NCI-H345 treated with DMSO at 0.1 percent for 48 hours (cell line): Measurements from ENCODE around the gene TMEM115.

Experiments used
- DNase-seq: peaks from one replicate; lab custom pipeline; 2025; ENCODE audit not compliant: unreplicated experiment; lab: John Stamatoyannopoulos, UW

Gene TMEM115

GRCh38 chr3:50378757-50379156 is 19.4 kb upstream of the TMEM115 start:
- no peak for DNase-seq

GRCh38 chr3:50378024-50378423 is 18.7 kb upstream of the TMEM115 start:
- no peak for DNase-seq

DNA sequence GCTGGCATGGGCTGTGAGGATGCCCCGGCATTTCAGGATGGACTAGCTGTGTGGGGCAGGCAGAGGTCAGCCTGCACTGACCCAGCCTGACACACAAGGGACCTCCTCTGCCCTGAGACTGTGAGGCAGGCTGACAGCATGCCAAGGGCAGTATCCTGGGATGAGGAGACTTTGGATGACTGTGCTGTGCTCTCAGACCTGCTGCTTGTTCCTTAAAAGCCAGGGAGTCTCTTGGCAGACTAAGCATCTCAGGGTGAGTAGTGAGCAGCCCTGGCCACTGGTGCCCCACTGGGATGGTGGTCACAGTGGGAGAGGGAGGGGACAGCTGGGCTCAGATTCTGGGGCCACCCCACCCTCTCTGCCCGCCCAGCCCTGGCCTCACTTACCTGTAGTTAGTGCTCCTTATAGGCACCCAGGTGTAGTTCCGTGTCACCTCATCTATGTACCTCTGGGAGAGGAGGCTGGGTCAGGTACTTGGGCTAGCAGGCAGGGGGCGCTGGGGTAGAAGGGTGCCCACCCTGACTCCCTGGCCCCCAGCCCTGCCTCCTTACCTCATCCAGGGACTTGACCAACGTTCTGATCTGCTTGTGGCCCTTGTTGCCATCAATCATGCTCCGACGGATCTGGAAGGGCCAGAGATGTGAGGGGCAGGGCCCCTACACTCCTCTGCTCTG is 16.1 kb upstream of the TMEM115 start:
- DNase-seq: no peak

DNA sequence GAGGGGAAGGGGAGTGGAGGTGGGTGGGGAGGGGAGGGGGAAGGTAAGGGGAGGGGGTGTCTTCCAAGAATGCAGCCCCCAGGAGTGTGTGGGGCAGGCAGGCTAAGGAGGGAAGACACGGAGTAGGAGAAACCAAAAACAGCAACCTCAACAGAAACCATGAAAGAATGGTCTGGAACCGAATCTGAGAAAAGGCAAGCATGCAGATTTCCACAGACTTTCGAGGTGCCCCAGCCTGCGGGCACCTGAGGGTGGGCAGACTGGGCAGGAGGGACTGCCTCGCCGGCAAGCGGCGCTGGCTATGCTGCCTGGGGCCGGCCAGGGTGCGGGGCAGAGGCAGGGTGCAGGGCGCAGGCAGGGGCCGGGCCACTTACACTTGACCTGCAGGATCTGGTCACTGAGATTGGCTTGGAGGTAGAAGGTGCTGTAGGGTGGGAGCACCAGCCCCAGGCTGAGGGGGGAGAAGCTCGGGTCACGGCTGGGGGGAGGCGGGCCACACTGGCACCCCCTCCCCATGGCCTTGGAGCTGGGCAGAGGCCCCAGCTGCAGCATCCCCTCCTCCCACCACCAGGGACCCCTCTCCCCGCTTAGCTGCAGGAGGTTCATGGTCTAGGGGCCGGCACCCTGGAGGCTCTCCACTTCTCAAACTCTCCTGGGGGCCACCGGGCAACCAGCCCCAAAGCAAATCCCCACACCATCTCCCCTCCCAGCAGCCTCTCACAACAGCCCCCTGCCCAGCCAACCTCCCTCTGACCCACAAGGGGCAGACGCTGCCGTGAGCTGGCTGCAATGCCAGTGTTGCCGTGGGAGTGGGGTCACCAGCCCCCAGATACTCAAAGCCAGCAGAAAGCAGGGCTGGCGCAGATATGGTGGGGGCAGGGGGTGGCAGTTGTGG is 15.3 kb upstream of the TMEM115 start:
- no peak for DNase-seq

DNA sequence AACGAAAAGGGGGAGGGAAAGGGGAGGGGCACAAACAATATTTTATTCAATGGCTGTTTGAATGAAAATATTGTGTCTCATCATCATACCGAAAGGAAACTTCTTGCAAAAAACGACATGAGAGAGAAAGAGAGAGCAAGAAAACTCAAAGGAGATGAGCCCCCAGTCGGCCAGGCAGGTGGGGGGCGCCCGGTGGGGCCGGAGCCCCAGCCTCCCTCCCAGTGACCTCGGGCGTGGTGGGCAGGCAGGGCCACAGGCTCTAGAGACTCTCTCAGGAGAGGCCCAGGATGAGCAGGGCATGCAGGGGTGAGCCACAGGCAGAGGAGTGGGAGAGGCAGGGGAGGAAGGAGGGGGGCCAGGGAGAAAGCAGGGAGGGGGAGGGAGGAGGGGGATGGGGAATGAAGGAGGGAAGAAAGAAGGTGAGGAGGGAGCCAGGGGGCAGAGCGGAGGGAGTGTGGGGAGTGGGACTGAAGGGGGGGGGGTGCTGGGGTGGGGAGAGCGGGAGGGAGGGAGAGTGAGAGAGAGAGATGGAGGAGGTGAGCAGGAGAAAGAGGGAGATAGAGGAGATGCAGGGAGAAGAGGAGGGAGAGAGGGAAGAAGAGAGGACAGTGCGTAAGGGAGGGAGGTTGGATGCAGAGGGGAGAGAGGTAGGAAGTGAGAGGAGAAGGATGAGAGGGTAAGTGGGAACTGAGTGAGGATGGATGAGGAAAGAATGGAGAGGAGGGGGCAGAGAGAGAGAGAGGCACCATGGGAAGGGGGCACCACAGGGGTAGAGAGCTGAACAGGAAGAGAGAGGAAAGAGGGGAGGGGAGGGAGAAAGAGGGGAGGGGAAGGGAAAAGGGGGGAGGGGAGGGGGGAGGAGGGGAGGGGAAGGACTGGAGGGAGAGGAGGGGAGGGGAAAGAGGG is 14.1 kb upstream of the TMEM115 start:
- no peak for DNase-seq

DNA sequence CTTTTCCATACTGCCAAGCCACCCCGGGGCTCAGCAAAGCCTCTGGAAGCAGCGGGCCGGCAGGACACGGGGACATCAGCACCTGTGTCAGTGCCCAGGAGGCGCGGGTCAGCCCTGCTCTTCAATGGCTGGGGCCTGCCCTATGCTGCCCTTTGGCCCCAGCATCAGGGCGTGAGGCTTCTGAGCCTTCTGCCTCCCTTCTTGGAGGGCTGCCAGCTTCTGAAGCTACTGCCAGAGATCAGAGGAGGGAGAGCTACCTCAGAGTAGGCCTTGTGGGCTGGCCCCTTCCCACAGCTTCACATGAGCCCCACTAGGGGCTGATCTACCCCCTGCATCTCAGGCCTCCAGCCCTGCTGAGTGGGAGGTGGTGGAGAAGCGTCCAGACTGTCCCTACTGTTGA is 13.0 kb upstream of the TMEM115 start:
- DNase-seq: no peak

- DNase-seq: no peak
Measured at GRCh38 chr3:50371133-50371685, 11.9 kb upstream of the TMEM115 start.

DNA sequence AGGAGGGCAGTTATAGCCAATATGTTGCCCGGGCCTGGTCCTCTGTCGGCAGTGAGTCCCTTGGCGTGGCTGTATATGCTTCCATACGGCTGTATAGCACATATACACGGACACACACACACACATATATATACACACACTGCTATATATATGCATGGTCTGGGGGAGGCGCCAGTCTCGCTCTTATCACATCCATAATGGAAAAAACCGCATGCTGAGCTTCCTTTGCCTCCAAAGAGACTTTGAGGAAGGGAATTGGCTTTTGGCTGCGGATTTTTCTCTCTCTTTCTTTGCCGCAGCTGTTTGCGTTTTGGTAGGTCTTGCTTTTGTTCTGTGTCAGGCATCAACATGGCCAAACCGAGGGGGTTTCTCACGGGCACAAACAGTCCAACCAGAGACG is 11.3 kb upstream of the TMEM115 start:
- no peak for DNase-seq

- no peak for DNase-seq
Measured at GRCh38 chr3:50369012-50369670, 9.8 kb upstream of the TMEM115 start.

GRCh38 chr3:50365842-50366220 is 6.5 kb upstream of the TMEM115 start:
- no peak for DNase-seq

DNA sequence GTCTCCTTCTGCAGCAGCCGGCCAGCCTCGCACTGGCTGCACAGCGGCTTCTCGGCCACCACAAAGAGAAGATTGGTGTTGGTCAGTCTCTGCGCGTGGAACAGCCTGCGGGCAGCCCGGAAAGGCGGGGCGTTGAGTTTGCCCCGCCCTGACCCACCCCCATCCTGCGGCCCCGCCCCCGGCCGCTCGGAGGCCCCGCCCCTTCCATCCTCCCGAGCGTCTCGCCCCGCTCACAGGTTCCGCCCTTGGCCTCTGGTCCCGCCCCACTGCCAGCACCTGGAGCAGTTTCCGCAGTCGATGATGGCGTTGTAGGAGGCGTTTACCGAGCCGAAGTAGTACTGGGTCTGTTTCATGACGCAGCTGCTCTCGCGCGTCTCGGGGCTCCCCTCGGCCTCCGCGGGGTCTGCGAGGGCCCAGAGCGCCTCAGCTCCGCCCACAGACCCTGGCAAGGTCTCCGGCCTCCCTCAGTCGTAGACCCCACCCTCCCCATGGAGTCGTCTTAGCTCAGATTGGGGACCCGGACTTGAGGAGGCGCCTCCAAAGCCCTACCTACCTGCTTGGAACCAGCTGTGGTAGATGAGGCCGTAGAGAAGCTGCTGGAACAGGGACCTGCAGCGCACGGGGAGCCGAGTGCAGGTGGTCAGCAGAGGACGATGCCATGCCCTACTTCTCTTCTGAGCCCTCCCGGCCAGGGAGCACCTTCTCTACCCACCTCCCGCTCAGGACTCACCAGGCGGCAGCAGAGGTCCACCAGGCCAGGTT is 5.9 kb upstream of the TMEM115 start:
- DNase-seq: peak; percentile 41

GRCh38 chr3:50364573-50365079 is 5.3 kb upstream of the TMEM115 start:
- no peak for DNase-seq

DNA sequence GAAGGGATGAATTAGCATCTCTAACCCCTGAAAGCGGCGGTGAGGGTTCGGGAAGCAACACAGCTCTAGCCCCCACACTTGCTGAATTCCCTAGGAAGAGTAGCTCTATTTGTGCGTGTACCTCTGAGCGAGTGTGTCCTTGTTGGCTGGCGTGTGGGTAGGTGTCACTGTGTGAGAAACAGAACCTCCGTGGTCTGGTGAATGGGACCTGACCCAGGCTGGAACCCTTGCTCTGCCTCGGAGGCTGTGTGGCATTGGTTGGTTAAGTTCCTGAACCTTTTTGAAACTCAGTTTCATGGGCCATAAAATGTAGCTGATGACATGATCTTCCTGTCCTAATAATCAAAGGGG is 414 bp upstream of the TMEM115 start:
- no peak for DNase-seq

- no peak for DNase-seq
Measured at GRCh38 chr3:50358355-50358910, 888 bp downstream of the TMEM115 start.

- DNase-seq: no peak
Measured at GRCh38 chr3:50357481-50357880, 1.8 kb downstream of the TMEM115 start.

DNA sequence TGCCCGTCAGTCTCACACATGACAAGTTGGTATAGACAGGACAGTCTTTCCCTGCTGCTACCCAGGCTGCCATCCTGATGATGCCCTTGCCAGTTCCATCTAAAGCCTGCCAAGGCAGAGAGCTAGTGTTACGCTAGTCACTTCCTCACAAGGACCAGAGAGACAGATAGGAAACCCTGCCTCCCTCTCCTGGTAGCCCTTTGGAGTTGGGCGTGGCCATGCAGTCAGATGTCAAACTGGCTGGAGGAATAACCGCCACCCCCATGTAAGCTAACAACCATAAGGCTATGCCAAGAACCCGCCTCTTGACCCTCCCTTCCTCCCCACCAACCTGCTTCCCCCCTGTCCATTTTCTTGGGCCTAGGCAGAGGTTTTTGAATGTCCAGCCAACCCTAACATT is 2.8 kb downstream of the TMEM115 start:
- DNase-seq: no peak

DNA sequence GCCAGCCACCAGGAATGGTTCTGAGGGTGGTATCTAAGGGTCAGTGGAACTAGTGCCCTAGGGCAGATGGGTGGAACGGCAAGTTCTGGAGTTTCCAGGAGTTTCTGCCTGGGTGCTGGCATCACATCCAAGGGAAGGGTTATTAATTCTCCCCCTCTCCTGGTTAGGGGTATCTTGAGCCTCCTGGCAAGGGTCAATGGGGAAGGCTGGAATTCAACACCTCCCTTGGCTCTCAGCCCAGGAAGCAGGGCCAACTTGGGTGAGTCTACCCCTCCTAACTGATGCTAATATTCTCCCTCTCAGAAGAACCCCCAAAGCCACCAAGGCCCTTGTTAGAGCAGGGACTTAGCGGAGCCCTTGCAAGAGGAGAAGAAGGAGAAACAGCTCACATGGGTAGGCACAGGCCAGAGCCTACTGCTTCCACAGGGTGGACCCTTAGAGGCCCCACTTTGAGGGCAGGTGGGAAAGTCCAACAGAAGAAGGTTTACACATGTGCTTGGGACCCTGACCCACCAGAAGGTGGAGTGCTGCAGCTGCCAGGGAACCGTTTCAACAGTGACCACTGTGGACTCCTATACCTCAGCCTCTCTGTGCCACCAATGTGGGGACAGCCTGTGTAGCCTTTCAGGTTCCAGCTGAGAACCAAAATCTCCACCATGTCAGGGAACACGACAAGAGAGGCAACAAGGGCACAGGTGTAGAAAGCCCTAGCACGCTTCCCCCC is 3.3 kb downstream of the TMEM115 start:
- no peak for DNase-seq

GRCh38 chr3:50354850-50355249 is 4.5 kb downstream of the TMEM115 start:
- DNase-seq: no peak
